GM18511 (cell line): ENCODE results near the gene INPP5A.
A peak's percentile ranks its signal among the peaks of the same experiment; 100 is the strongest.
"Not testable (repeated sequence)": the region's sequence is repeated elsewhere in the genome, so short reads cannot be mapped to it uniquely, and the experiment has no call there.

ENCODE experiments used
- ATAC-seq: cut with Tn5 transposase; IDR thresholded peaks from one replicate; pipeline ENCODE4 v1.9.1; 2021; ENCODE audit warnings: mild to moderate bottlenecking, moderate library complexity; ENCODE audit not compliant: unreplicated experiment

The INPP5A gene

GRCh38 chr10:132546567-132547420, 9.2 kb downstream of the INPP5A start:
- no peak for ATAC-seq

- no peak for ATAC-seq
Observed at GRCh38 chr10:132547421-132547861, 9.9 kb downstream of the INPP5A start.

- no peak for ATAC-seq
Observed at GRCh38 chr10:132548106-132548823, 10.7 kb downstream of the INPP5A start.

GRCh38 chr10:132548869-132549268, 11.3 kb downstream of the INPP5A start:
- no peak for ATAC-seq

GRCh38 chr10:132549371-132549770, 11.8 kb downstream of the INPP5A start:
- ATAC-seq: no peak

- ATAC-seq: no peak
Observed at GRCh38 chr10:132550366-132551092, 12.9 kb downstream of the INPP5A start.

- ATAC-seq: peak; percentile 72
Observed at GRCh38 chr10:132551093-132551807, 13.7 kb downstream of the INPP5A start.

GRCh38 chr10:132551808-132552130, 14.2 kb downstream of the INPP5A start:
- ATAC-seq: peak; percentile 21

GRCh38 chr10:132552635-132553034, 15.0 kb downstream of the INPP5A start:
- not testable (repeated sequence) for ATAC-seq

GRCh38 chr10:132553568-132553967, 16.0 kb downstream of the INPP5A start:
- ATAC-seq: not testable (repeated sequence)

GRCh38 chr10:132554053-132554990, 16.7 kb downstream of the INPP5A start:
- no peak for ATAC-seq

- peak; percentile 58 for ATAC-seq
Observed at GRCh38 chr10:132554991-132555647, 17.5 kb downstream of the INPP5A start.

GRCh38 chr10:132555648-132556575, 18.3 kb downstream of the INPP5A start:
- peak; percentile 7 for ATAC-seq

GRCh38 chr10:132556994-132557441, 19.4 kb downstream of the INPP5A start:
- ATAC-seq: no peak

- no peak for ATAC-seq
Observed at GRCh38 chr10:132557696-132558515, 20.3 kb downstream of the INPP5A start.

GRCh38 chr10:132558516-132559413, 21.2 kb downstream of the INPP5A start:
- ATAC-seq: no peak
